ENCODE measurements around the gene DPF1.
"Not testable (repeated sequence)": the region's sequence is repeated elsewhere in the genome, so short reads cannot be mapped to it uniquely, and the experiment has no call there.

The DPF1 gene

GRCh38 chr19:38227287-38228004 is 3.4 kb upstream of the DPF1 start:
- Histone ChIP-seq H3K27ac (ENCODE audit: low read length) (no peak overlapping the region), H3K9ac (ENCODE audit: low read length) (peak overlapping the region; percentile 28), H3K4me1 (ENCODE audit: control insufficient read depth, low read depth, low read length) (peaks cover 17% of the 10 kb centered on the region), H3K9me3 (ENCODE audit: control insufficient read depth, low read depth, low read length) (no peaks in the 10 kb centered on the region), H3K4me3 (ENCODE audit: low read length) (peak overlapping the region; percentile 51), H3K27me3 (ENCODE audit: control insufficient read depth, insufficient read depth, low read length) (no peaks in the 10 kb centered on the region), H3K36me3 (ENCODE audit: control insufficient read depth, low read depth, low read length) (no peaks in the 10 kb centered on the region)

- H3K4me1 ChIP-seq (ENCODE audit: control insufficient read depth, low read depth, low read length), result peaks cover 17% of the 10 kb centered on the region
- H3K27me3 ChIP-seq (ENCODE audit: control insufficient read depth, insufficient read depth, low read length), result not testable (repeated sequence)
These were observed 819 bp upstream of the DPF1 start for GRCh38 chr19:38224863-38225218.

GRCh38 chr19:38223617-38224013 is 407 bp downstream of the DPF1 start:
- H3K4me3 ChIP-seq (ENCODE audit: low read length), result peak overlapping the region; percentile 67
- no peaks in the 10 kb centered on the region for H3K9me3 ChIP-seq (ENCODE audit: control insufficient read depth, low read depth, low read length)
- peak overlapping the region; percentile 30 for H3K9ac ChIP-seq (ENCODE audit: low read length)
- peaks cover 17% of the 10 kb centered on the region for H3K4me1 ChIP-seq (ENCODE audit: control insufficient read depth, low read depth, low read length)
- no peaks in the 10 kb centered on the region for H3K36me3 ChIP-seq (ENCODE audit: control insufficient read depth, low read depth, low read length)
- H3K27ac ChIP-seq (ENCODE audit: low read length), result no peak overlapping the region
- H3K27me3 ChIP-seq (ENCODE audit: control insufficient read depth, insufficient read depth, low read length), result no peaks in the 10 kb centered on the region

More at GRCh38 chr19:38224863-38225218, 819 bp upstream of the DPF1 start:
- not testable (repeated sequence) for H3K9me3 ChIP-seq (ENCODE audit: control insufficient read depth, low read depth, low read length); H3K4me3 ChIP-seq (ENCODE audit: low read length); H3K36me3 ChIP-seq (ENCODE audit: control insufficient read depth, low read depth, low read length); H3K9ac ChIP-seq (ENCODE audit: low read length); H3K27ac ChIP-seq (ENCODE audit: low read length)

- H3K9ac ChIP-seq (ENCODE audit: low read length), result no peak overlapping the region
- peaks cover 17% of the 10 kb centered on the region for H3K4me1 ChIP-seq (ENCODE audit: control insufficient read depth, low read depth, low read length)
- H3K36me3 ChIP-seq (ENCODE audit: control insufficient read depth, low read depth, low read length), result peaks cover 5% of the 10 kb centered on the region
- H3K27ac ChIP-seq (ENCODE audit: low read length), result no peak overlapping the region
- H3K27me3 ChIP-seq (ENCODE audit: control insufficient read depth, insufficient read depth, low read length), result no peaks in the 10 kb centered on the region
- no peaks in the 10 kb centered on the region for H3K9me3 ChIP-seq (ENCODE audit: control insufficient read depth, low read depth, low read length)
- no peak overlapping the region for H3K4me3 ChIP-seq (ENCODE audit: low read length)
These were observed 901 bp downstream of the DPF1 start for GRCh38 chr19:38223119-38223523.

GRCh38 chr19:38221919-38222830 is 1.8 kb downstream of the DPF1 start:
- Histone ChIP-seq H3K4me1 (ENCODE audit: control insufficient read depth, low read depth, low read length) (peaks cover 9% of the 10 kb centered on the region), H3K9ac (ENCODE audit: low read length) (no peak overlapping the region), H3K36me3 (ENCODE audit: control insufficient read depth, low read depth, low read length) (peaks cover 6% of the 10 kb centered on the region), H3K9me3 (ENCODE audit: control insufficient read depth, low read depth, low read length) (no peaks in the 10 kb centered on the region), H3K27me3 (ENCODE audit: control insufficient read depth, insufficient read depth, low read length) (no peaks in the 10 kb centered on the region), H3K4me3 (ENCODE audit: low read length) (no peak overlapping the region), H3K27ac (ENCODE audit: low read length) (no peak overlapping the region)

GRCh38 chr19:38221421-38221820 is 2.6 kb downstream of the DPF1 start:
- H3K27ac ChIP-seq (ENCODE audit: low read length), result no peak overlapping the region
- H3K27me3 ChIP-seq (ENCODE audit: control insufficient read depth, insufficient read depth, low read length), result no peaks in the 10 kb centered on the region
- H3K4me3 ChIP-seq (ENCODE audit: low read length), result no peak overlapping the region
- no peaks in the 10 kb centered on the region for H3K9me3 ChIP-seq (ENCODE audit: control insufficient read depth, low read depth, low read length)
- H3K36me3 ChIP-seq (ENCODE audit: control insufficient read depth, low read depth, low read length), result peaks cover 6% of the 10 kb centered on the region
- peaks cover 5% of the 10 kb centered on the region for H3K4me1 ChIP-seq (ENCODE audit: control insufficient read depth, low read depth, low read length)
- H3K9ac ChIP-seq (ENCODE audit: low read length), result no peak overlapping the region

GRCh38 chr19:38219221-38219620 is 4.8 kb downstream of the DPF1 start:
- Histone ChIP-seq H3K36me3 (ENCODE audit: control insufficient read depth, low read depth, low read length) (peaks cover 6% of the 10 kb centered on the region), H3K27me3 (ENCODE audit: control insufficient read depth, insufficient read depth, low read length) (no peaks in the 10 kb centered on the region), H3K4me3 (ENCODE audit: low read length) (no peak overlapping the region), H3K9me3 (ENCODE audit: control insufficient read depth, low read depth, low read length) (no peaks in the 10 kb centered on the region), H3K27ac (ENCODE audit: low read length) (no peak overlapping the region), H3K9ac (ENCODE audit: low read length) (no peak overlapping the region), H3K4me1 (ENCODE audit: control insufficient read depth, low read depth, low read length) (peaks cover 3% of the 10 kb centered on the region)

- H3K27me3 ChIP-seq (ENCODE audit: control insufficient read depth, insufficient read depth, low read length), result no peaks in the 10 kb centered on the region
- H3K36me3 ChIP-seq (ENCODE audit: control insufficient read depth, low read depth, low read length), result peaks cover 6% of the 10 kb centered on the region
- no peak overlapping the region for H3K4me3 ChIP-seq (ENCODE audit: low read length)
- no peak overlapping the region for H3K27ac ChIP-seq (ENCODE audit: low read length)
- H3K9ac ChIP-seq (ENCODE audit: low read length), result no peak overlapping the region
- H3K4me1 ChIP-seq (ENCODE audit: control insufficient read depth, low read depth, low read length), result no peaks in the 10 kb centered on the region
- no peaks in the 10 kb centered on the region for H3K9me3 ChIP-seq (ENCODE audit: control insufficient read depth, low read depth, low read length)
These were observed 5.8 kb downstream of the DPF1 start for GRCh38 chr19:38218204-38218603.

GRCh38 chr19:38216785-38217641 is 7.0 kb downstream of the DPF1 start:
- no peaks in the 10 kb centered on the region for H3K27me3 ChIP-seq (ENCODE audit: control insufficient read depth, insufficient read depth, low read length)
- no peak overlapping the region for H3K4me3 ChIP-seq (ENCODE audit: low read length)

GRCh38 chr19:38213911-38214625 is 10.0 kb downstream of the DPF1 start:
- Histone ChIP-seq H3K27me3 (ENCODE audit: control insufficient read depth, insufficient read depth, low read length) (no peaks in the 10 kb centered on the region), H3K27ac (ENCODE audit: low read length) (no peak overlapping the region), H3K9ac (ENCODE audit: low read length) (no peak overlapping the region), H3K4me3 (ENCODE audit: low read length) (no peak overlapping the region), H3K9me3 (ENCODE audit: control insufficient read depth, low read depth, low read length) (no peaks in the 10 kb centered on the region), H3K36me3 (ENCODE audit: control insufficient read depth, low read depth, low read length) (peaks cover 6% of the 10 kb centered on the region), H3K4me1 (ENCODE audit: control insufficient read depth, low read depth, low read length) (peaks cover 4% of the 10 kb centered on the region)

More at GRCh38 chr19:38216785-38217641, 7.0 kb downstream of the DPF1 start:
- no peaks in the 10 kb centered on the region for H3K4me1 ChIP-seq (ENCODE audit: control insufficient read depth, low read depth, low read length)
- no peak overlapping the region for H3K27ac ChIP-seq (ENCODE audit: low read length)
- H3K9me3 ChIP-seq (ENCODE audit: control insufficient read depth, low read depth, low read length), result no peaks in the 10 kb centered on the region
- peaks cover 6% of the 10 kb centered on the region for H3K36me3 ChIP-seq (ENCODE audit: control insufficient read depth, low read depth, low read length)
- H3K9ac ChIP-seq (ENCODE audit: low read length), result no peak overlapping the region

- no peak overlapping the region for H3K27ac ChIP-seq (ENCODE audit: low read length)
- H3K9me3 ChIP-seq (ENCODE audit: control insufficient read depth, low read depth, low read length), result no peaks in the 10 kb centered on the region
These were observed 10.6 kb downstream of the DPF1 start for GRCh38 chr19:38213469-38213868.

More at GRCh38 chr19:38213469-38213868, 10.6 kb downstream of the DPF1 start:
- Histone ChIP-seq H3K27me3 (ENCODE audit: control insufficient read depth, insufficient read depth, low read length) (no peaks in the 10 kb centered on the region), H3K36me3 (ENCODE audit: control insufficient read depth, low read depth, low read length) (peaks cover 5% of the 10 kb centered on the region), H3K4me1 (ENCODE audit: control insufficient read depth, low read depth, low read length) (peaks cover 6% of the 10 kb centered on the region), H3K4me3 (ENCODE audit: low read length) (no peak overlapping the region), H3K9ac (ENCODE audit: low read length) (no peak overlapping the region)

Data from iPS-18a (cell line).